Loucy (cell line): ENCODE data around the gene ADAP2.

Experiments
- H2AFZ ChIP-seq: fragments of 200-600 bp; sonication (generic); 2 replicates; pipeline ENCODE4 v1.6.0; 2016; ENCODE audit warnings: antibody characterized with exemption, mild to moderate bottlenecking, low read length, moderate library complexity
- H3F3A ChIP-seq: fragments of 200-600 bp; 2 replicates; pipeline ENCODE4 v1.6.0; 2016; ENCODE audit warnings: antibody characterized with exemption, low read depth, mild to moderate bottlenecking
- H3K27me3 ChIP-seq: fragments of 200-600 bp; sonication (generic); 2 replicates; pipeline ENCODE4 v1.6.1; 2014; ENCODE audit warnings: low read length, mild to moderate bottlenecking; ENCODE audit not compliant: insufficient read depth, poor library complexity, severe bottlenecking
- H3K36me3 ChIP-seq: fragments of 200-600 bp; sonication (generic); 2 replicates; pipeline ENCODE4 v1.6.1; 2016; ENCODE audit warnings: low read length; ENCODE audit not compliant: insufficient read depth
- H3K4me1 ChIP-seq: fragments of 200-600 bp; sonication (generic); 2 replicates; pipeline ENCODE4 v1.5.1; 2014; ENCODE audit warnings: low read length, mild to moderate bottlenecking; ENCODE audit not compliant: insufficient read depth, poor library complexity, severe bottlenecking
- H3K4me2 ChIP-seq: fragments of 200-600 bp; sonication (generic); 2 replicates; pipeline ENCODE4 v1.6.0; 2014; ENCODE audit warnings: antibody characterized with exemption, low read length, low read depth, mild to moderate bottlenecking; ENCODE audit not compliant: poor library complexity, severe bottlenecking
- H3K4me3 ChIP-seq: fragments of 200-600 bp; sonication (generic); 2 replicates; pipeline ENCODE4 v1.5.1; 2014; ENCODE audit warnings: low read length, mild to moderate bottlenecking, mixed read lengths; ENCODE audit not compliant: poor library complexity, severe bottlenecking
- H3K79me2 ChIP-seq: fragments of 200-600 bp; sonication (generic); 2 replicates; pipeline ENCODE4 v1.6.1; 2014; ENCODE audit warnings: low read length; ENCODE audit not compliant: insufficient read depth
- H3K9ac ChIP-seq: fragments of 200-600 bp; sonication (generic); 2 replicates; pipeline ENCODE4 v1.6.0; 2014; ENCODE audit warnings: mild to moderate bottlenecking, low read depth, low read length, moderate library complexity; ENCODE audit not compliant: poor library complexity, severe bottlenecking
- H3K9me2 ChIP-seq: fragments of 200-600 bp; sonication (generic); replicated peaks from 2 replicates; pipeline ENCODE4 v1.6.1; 2016; ENCODE audit warnings: low read depth, low read length, mixed read lengths
- H3K9me3 ChIP-seq: fragments of 200-600 bp; sonication (generic); 2 replicates; pipeline ENCODE4 v1.6.1; 2014; ENCODE audit warnings: mild to moderate bottlenecking, antibody characterized with exemption, low read length, low read depth; ENCODE audit not compliant: insufficient read depth
- H4K20me1 ChIP-seq: fragments of 200-600 bp; sonication (generic); 2 replicates; pipeline ENCODE4 v1.6.0; 2014; ENCODE audit warnings: antibody characterized with exemption, low read length, mild to moderate bottlenecking; ENCODE audit not compliant: insufficient read depth, poor library complexity, severe bottlenecking
- CTCF ChIP-seq: fragments of 200-600 bp; sonication (generic); conservative IDR thresholded peaks from 2 replicates; pipeline ENCODE4 v1.5.1; 2014; ENCODE audit warnings: mild to moderate bottlenecking, antibody characterized with exemption, low read length
- EZH2phosphoT487 ChIP-seq: fragments of 200-600 bp; IDR thresholded peaks from 2 replicates; pipeline ENCODE4 v1.6.1; 2018; ENCODE audit warnings: antibody characterized with exemption, mild to moderate bottlenecking, moderate library complexity, borderline replicate concordance

ADAP2 gene

GRCh38 chr17:30920683-30921543, 832 bp upstream of the ADAP2 start:
- Histone ChIP-seq H2AFZ (no peak overlapping the region), H4K20me1 (no peaks in the 10 kb centered on the region), H3K27me3 (no peaks in the 10 kb centered on the region), H3K79me2 (no peaks in the 10 kb centered on the region), H3K4me3 (no peak overlapping the region), H3K4me1 (no peaks in the 10 kb centered on the region), H3F3A (no peaks in the 10 kb centered on the region), H3K36me3 (no peaks in the 10 kb centered on the region), H3K9me2 (no peaks in the 10 kb centered on the region), H3K4me2 (no peak overlapping the region), H3K9me3 (no peaks in the 10 kb centered on the region), H3K9ac (no peak overlapping the region)
- TF ChIP-seq CTCF (no peak), EZH2phosphoT487 (no peak)

- Histone ChIP-seq H3K4me1 (no peaks in the 10 kb centered on the region), H2AFZ (no peak overlapping the region), H3K79me2 (no peaks in the 10 kb centered on the region), H3K4me2 (no peak overlapping the region), H3K4me3 (no peak overlapping the region), H3K36me3 (no peaks in the 10 kb centered on the region), H3K9me3 (no peaks in the 10 kb centered on the region), H3F3A (no peaks in the 10 kb centered on the region), H3K9ac (no peak overlapping the region), H3K9me2 (no peaks in the 10 kb centered on the region), H4K20me1 (no peaks in the 10 kb centered on the region), H3K27me3 (no peaks in the 10 kb centered on the region)
- TF ChIP-seq CTCF: no peak
- no peak for TF ChIP-seq EZH2phosphoT487
These were observed 688 bp downstream of the ADAP2 start for GRCh38 chr17:30922235-30923030.

GRCh38 chr17:30924341-30924740, 2.6 kb downstream of the ADAP2 start:
- Histone ChIP-seq H3K4me3 (no peak overlapping the region), H2AFZ (no peak overlapping the region), H3K9me2 (no peaks in the 10 kb centered on the region), H4K20me1 (no peaks in the 10 kb centered on the region), H3K9ac (no peak overlapping the region), H3K36me3 (no peaks in the 10 kb centered on the region), H3F3A (no peaks in the 10 kb centered on the region), H3K9me3 (no peaks in the 10 kb centered on the region), H3K4me1 (no peaks in the 10 kb centered on the region), H3K4me2 (no peak overlapping the region), H3K27me3 (no peaks in the 10 kb centered on the region), H3K79me2 (no peaks in the 10 kb centered on the region)
- no peak for TF ChIP-seq EZH2phosphoT487
- no peak for TF ChIP-seq CTCF
